Measurements from ENCODE around the gene RUFY3.

GRCh38 chr4:70687392-70687791, 34.4 kb upstream of the RUFY3 start:
- TF ChIP-seq, protein P1, sequence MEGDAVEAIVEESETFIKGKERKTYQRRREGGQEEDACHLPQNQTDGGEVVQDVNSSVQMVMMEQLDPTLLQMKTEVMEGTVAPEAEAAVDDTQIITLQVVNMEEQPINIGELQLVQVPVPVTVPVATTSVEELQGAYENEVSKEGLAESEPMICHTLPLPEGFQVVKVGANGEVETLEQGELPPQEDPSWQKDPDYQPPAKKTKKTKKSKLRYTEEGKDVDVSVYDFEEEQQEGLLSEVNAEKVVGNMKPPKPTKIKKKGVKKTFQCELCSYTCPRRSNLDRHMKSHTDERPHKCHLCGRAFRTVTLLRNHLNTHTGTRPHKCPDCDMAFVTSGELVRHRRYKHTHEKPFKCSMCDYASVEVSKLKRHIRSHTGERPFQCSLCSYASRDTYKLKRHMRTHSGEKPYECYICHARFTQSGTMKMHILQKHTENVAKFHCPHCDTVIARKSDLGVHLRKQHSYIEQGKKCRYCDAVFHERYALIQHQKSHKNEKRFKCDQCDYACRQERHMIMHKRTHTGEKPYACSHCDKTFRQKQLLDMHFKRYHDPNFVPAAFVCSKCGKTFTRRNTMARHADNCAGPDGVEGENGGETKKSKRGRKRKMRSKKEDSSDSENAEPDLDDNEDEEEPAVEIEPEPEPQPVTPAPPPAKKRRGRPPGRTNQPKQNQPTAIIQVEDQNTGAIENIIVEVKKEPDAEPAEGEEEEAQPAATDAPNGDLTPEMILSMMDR (IDR thresholded peaks at IDR 0.05; ENCODE audit: low read length): no peak
- no peak for TF ChIP-seq EZH2 (optimal IDR thresholded peaks at IDR 0.05; ENCODE audit: low read depth, low read length)
